Fibroblast of lung (primary cell): ENCODE results near the gene TRANK1. TPM values are rescaled to one million over a fixed set of nuclear protein-coding genes. Genes with fewer than 3 reads are reported as not detected.

Source experiments
- DNase-seq, 2 donors: peaks; one replicate each; pipeline versions ENCODE4 v3.0.0 to v3.0.0-alpha.2; 2010; ENCODE audit warnings: low read depth in 2 of 2
- H2AFZ ChIP-seq: 2 replicates; pipeline ENCODE4 v1.5.1; 2012; ENCODE audit warnings: low read length, control low read depth, inconsistent platforms
- H3K27ac ChIP-seq: 2 replicates; pipeline ENCODE4 v1.5.1; 2011; ENCODE audit warnings: low read length, control low read depth; ENCODE audit not compliant: insufficient read depth
- H3K27me3 ChIP-seq: 2 replicates; pipeline ENCODE4 v1.5.1; 2011; ENCODE audit warnings: mild to moderate bottlenecking, low read length; ENCODE audit not compliant: control insufficient read depth, insufficient read depth
- H3K36me3 ChIP-seq: 2 replicates; pipeline ENCODE4 v1.5.1; 2011; ENCODE audit warnings: low read length; ENCODE audit not compliant: control insufficient read depth, insufficient read depth
- H3K4me1 ChIP-seq: 2 replicates; pipeline ENCODE4 v1.5.1; 2011; ENCODE audit warnings: low read length; ENCODE audit not compliant: control insufficient read depth, insufficient read depth; ENCODE audit errors: extremely low read depth
- H3K4me2 ChIP-seq: 2 replicates; pipeline ENCODE4 v1.5.1; 2011; ENCODE audit warnings: low read length, control low read depth; ENCODE audit not compliant: insufficient read depth; ENCODE audit errors: extremely low read depth
- H3K4me3 ChIP-seq, 4 experiments: fragments of 200-600 bp in 1 of 4; sonication (generic) in 1 of 4; replicated peaks in 1 of 4; 2 replicates each; pipeline ENCODE4 v1.5.1; 2011 to 2016; ENCODE audit warnings: low read length in 4 of 4, low read depth in 3 of 4, mild to moderate bottlenecking in 3 of 4, control low read depth in 2 of 4, inconsistent platforms in 1 of 4, mixed read lengths in 1 of 4; ENCODE audit not compliant: insufficient read depth in 1 of 4; ENCODE audit errors: control extremely low read depth in 1 of 4
- H3K79me2 ChIP-seq: 2 replicates; pipeline ENCODE4 v1.5.1; 2012; ENCODE audit warnings: mild to moderate bottlenecking, low read length, inconsistent platforms; ENCODE audit not compliant: control insufficient read depth, insufficient read depth
- H3K9ac ChIP-seq: 2 replicates; pipeline ENCODE4 v1.5.1; 2011; ENCODE audit warnings: mild to moderate bottlenecking, low read length, control low read depth; ENCODE audit not compliant: insufficient read depth
- H3K9me3 ChIP-seq: 2 replicates; pipeline ENCODE4 v1.5.1; 2012; ENCODE audit warnings: low read depth, low read length; ENCODE audit not compliant: control insufficient read depth, insufficient read depth
- H4K20me1 ChIP-seq: 2 replicates; pipeline ENCODE4 v1.5.1; 2011; ENCODE audit warnings: low read length; ENCODE audit not compliant: control insufficient read depth, insufficient read depth; ENCODE audit errors: extremely low read depth
- CTCF ChIP-seq, 2 donors: IDR thresholded peaks in 1 of 2; conservative IDR thresholded peaks in 1 of 2; 1 replicate in 1 of 2; 2 replicates in 1 of 2; pipeline ENCODE4 v1.5.1; 2011 to 2012; ENCODE audit warnings: low read length in 2 of 2, control low read depth in 1 of 2, inconsistent platforms in 1 of 2, low read depth in 1 of 2, mild to moderate bottlenecking in 1 of 2
- EZH2 ChIP-seq: IDR thresholded peaks from 2 replicates; pipeline ENCODE4 v1.5.1; 2012; ENCODE audit warnings: low read length, control low read depth, mild to moderate bottlenecking; ENCODE audit errors: missing control alignments
- polyA plus RNA-seq, 2 donors: library from polyadenylated mRNA; depleted of rRNA in 1 of 2; stranded (reverse) in 1 of 2; unstranded in 1 of 2; fragments of >200 nt; gene quantifications; 2 replicates each; pipeline ENCODE4 v1.2.1, GENCODE V29; 2011 to 2012; ENCODE audit warnings: missing spikeins in 1 of 2
- total RNA-seq: library from RNA; depleted of rRNA; stranded (reverse); fragments of >200 nt; gene quantifications from 2 replicates; pipeline ENCODE4 v1.2.1, GENCODE V29; 2014

Gene TRANK1
- total and polyA plus RNA-seq, 2 donors (not counting 1 experiment from before 2014, with no cell fraction given): 9.1 to 28.6 TPM

GRCh38 chr3:36812240-36812639 lies 132.6 kb downstream of the TRANK1 start:
- Histone ChIP-seq H3K79me2 (no peaks in the 10 kb centered on the region), H3K9ac (no peak overlapping the region), H3K4me2 (no peak overlapping the region), H3K36me3 (no peaks in the 10 kb centered on the region), H3K9me3 (no peaks in the 10 kb centered on the region), H4K20me1 (no peaks in the 10 kb centered on the region), H3K27ac (no peak overlapping the region), H2AFZ (no peak overlapping the region), H3K27me3 (no peaks in the 10 kb centered on the region), H3K4me3 (no peak overlapping the region), H3K4me1 (no peaks in the 10 kb centered on the region)
- TF ChIP-seq EZH2 (no peak), CTCF (conservative IDR thresholded peaks at IDR 0.05 in 1 of 2, IDR thresholded peaks at IDR 0.05 in 1 of 2; ENCODE audit: low read depth in 1 of 2, low read length in 2 of 2) (no peak)
- DNase-seq: no peak

GRCh38 chr3:36811768-36812167 lies 133.1 kb downstream of the TRANK1 start:
- H3K36me3 ChIP-seq: no peaks in the 10 kb centered on the region
- no peaks in the 10 kb centered on the region for H3K27me3 ChIP-seq
- no peaks in the 10 kb centered on the region for H3K79me2 ChIP-seq
- H3K9ac ChIP-seq: no peak overlapping the region
- H3K27ac ChIP-seq: no peak overlapping the region
- no peak overlapping the region for H2AFZ ChIP-seq
- H4K20me1 ChIP-seq: no peaks in the 10 kb centered on the region
- no peak overlapping the region for H3K4me3 ChIP-seq
- H3K9me3 ChIP-seq: no peaks in the 10 kb centered on the region
- no peaks in the 10 kb centered on the region for H3K4me1 ChIP-seq
- TF ChIP-seq EZH2: no peak
- TF ChIP-seq CTCF (conservative IDR thresholded peaks at IDR 0.05 in 1 of 2, IDR thresholded peaks at IDR 0.05 in 1 of 2; ENCODE audit: low read depth in 1 of 2, low read length in 2 of 2): no peak
- H3K4me2 ChIP-seq: no peak overlapping the region
- no peak for DNase-seq

GRCh38 chr3:36804295-36805055 lies 140.4 kb downstream of the TRANK1 start:
- no peaks in the 10 kb centered on the region for H3K4me1 ChIP-seq
- H4K20me1 ChIP-seq: no peaks in the 10 kb centered on the region
- H3K36me3 ChIP-seq: no peaks in the 10 kb centered on the region
- no peak overlapping the region for H3K4me3 ChIP-seq
- no peak for DNase-seq
- no peaks in the 10 kb centered on the region for H3K27me3 ChIP-seq
- TF ChIP-seq CTCF (conservative IDR thresholded peaks at IDR 0.05 in 1 of 2, IDR thresholded peaks at IDR 0.05 in 1 of 2; ENCODE audit: low read depth in 1 of 2, low read length in 2 of 2) (no peak), EZH2 (no peak)
- H2AFZ ChIP-seq: no peak overlapping the region
- no peaks in the 10 kb centered on the region for H3K79me2 ChIP-seq
- H3K9ac ChIP-seq: no peak overlapping the region
- no peak overlapping the region for H3K27ac ChIP-seq
- H3K4me2 ChIP-seq: no peak overlapping the region
- no peaks in the 10 kb centered on the region for H3K9me3 ChIP-seq
